HEK293T (cell line): Measurements from ENCODE around the gene IL10.
A peak's percentile ranks its signal among the peaks of the same experiment; 100 is the strongest.

Source experiments
- CTCF ChIA-PET: fragments of 350-600 bp; formaldehyde crosslinking; extraction: SDS; loops from one replicate; lab custom pipeline; 2021; ENCODE audit warnings: antibody characterized with exemption, inconsistent platforms; lab: Yijun Ruan, JAX
- POLR2A ChIA-PET: fragments of 350-600 bp; formaldehyde crosslinking; extraction: SDS; loops from one replicate; lab custom pipeline; 2020; ENCODE audit warnings: antibody characterized with exemption, inconsistent platforms; lab: Yijun Ruan, JAX
- DNase-seq: peaks from one replicate; pipeline ENCODE4 v3.0.0; 2012; ENCODE audit warnings: mixed read lengths; ENCODE audit errors: extremely low spot score
- ARNT ChIP-seq: fragments of 450-650 bp; IDR thresholded peaks from 2 replicates; pipeline ENCODE4 v1.6.1; 2017; ENCODE audit warnings: mild to moderate bottlenecking
- BHLHE40 ChIP-seq: fragments of 450-650 bp; IDR thresholded peaks from 2 replicates; pipeline ENCODE4 v1.6.1; 2016; ENCODE audit warnings: mild to moderate bottlenecking, moderate library complexity, borderline replicate concordance
- CTBP1 ChIP-seq: fragments of 450-650 bp; IDR thresholded peaks from 2 replicates; pipeline ENCODE4 v1.6.1; 2016; ENCODE audit warnings: borderline replicate concordance
- ELF4 ChIP-seq: fragments of 450-650 bp; IDR thresholded peaks from 2 replicates; pipeline ENCODE4 v1.6.1; 2017; ENCODE audit warnings: antibody characterized with exemption
- FOXA1 ChIP-seq: fragments of 450-650 bp; IDR thresholded peaks from 2 replicates; pipeline ENCODE4 v1.6.1; 2016; ENCODE audit warnings: mild to moderate bottlenecking
- FOXK2 ChIP-seq: fragments of 450-650 bp; IDR thresholded peaks from 2 replicates; pipeline ENCODE4 v1.6.1; 2016; ENCODE audit warnings: mild to moderate bottlenecking
- FOXM1 ChIP-seq: fragments of 450-650 bp; IDR thresholded peaks from 2 replicates; pipeline ENCODE4 v1.6.1; 2017; ENCODE audit warnings: mild to moderate bottlenecking, borderline replicate concordance
- HDGF ChIP-seq: fragments of 450-650 bp; IDR thresholded peaks from 2 replicates; pipeline ENCODE4 v1.6.1; 2017; ENCODE audit warnings: antibody characterized with exemption, borderline replicate concordance
- L3MBTL2 ChIP-seq: fragments of 450-650 bp; conservative IDR thresholded peaks from 2 replicates; pipeline ENCODE4 v1.6.1; 2016; ENCODE audit warnings: mild to moderate bottlenecking
- LEF1 ChIP-seq: fragments of 450-650 bp; IDR thresholded peaks from 2 replicates; pipeline ENCODE4 v1.6.1; 2017; ENCODE audit warnings: mild to moderate bottlenecking, borderline replicate concordance
- NFRKB ChIP-seq: fragments of 450-650 bp; IDR thresholded peaks from 2 replicates; pipeline ENCODE4 v1.6.1; 2016; ENCODE audit warnings: mild to moderate bottlenecking, moderate library complexity
- PKNOX1 ChIP-seq: fragments of 450-650 bp; IDR thresholded peaks from 2 replicates; pipeline ENCODE4 v1.6.1; 2016
- SP1 ChIP-seq: fragments of 450-650 bp; IDR thresholded peaks from 2 replicates; pipeline ENCODE4 v1.6.1; 2017
- SUZ12 ChIP-seq: fragments of 450-650 bp; IDR thresholded peaks from 2 replicates; pipeline ENCODE4 v1.6.1; 2016; ENCODE audit warnings: mild to moderate bottlenecking
- TARDBP ChIP-seq: fragments of 450-650 bp; IDR thresholded peaks from 2 replicates; pipeline ENCODE4 v1.6.1; 2016
- ZNF384 ChIP-seq: fragments of 450-650 bp; IDR thresholded peaks from 2 replicates; pipeline ENCODE4 v1.6.1; 2016

The IL10 gene

GRCh38 chr1:206797534-206798383 lies 25.5 kb upstream of the IL10 start:
- DNase-seq = peak; percentile 69
- ChIA-PET CTCF (interaction anchor here (0.6 to 1.5 kb wide), 5 partner anchors 8 to 112 kb away, joined by 3 to 5 read pairs (median 4); partner anchors contain the start of gene IL19), POLR2A (no interaction called here)
- no peak for TF ChIP-seq TARDBP
- TF ChIP-seq HDGF = no peak
- no peak for TF ChIP-seq ARNT
- no peak for TF ChIP-seq SP1
- TF ChIP-seq ELF4 = no peak
- no peak for TF ChIP-seq NFRKB

- TF ChIP-seq ARNT (no peak), L3MBTL2 (no peak), CTBP1 (no peak), HDGF (no peak), ZNF384 (no peak), FOXK2 (no peak), BHLHE40 (no peak), FOXA1 (no peak), FOXM1 (no peak), SUZ12 (no peak), TARDBP (no peak), PKNOX1 (no peak), NFRKB (no peak), SP1 (no peak), ELF4 (no peak), LEF1 (no peak)
- ChIA-PET CTCF (no interaction called here), POLR2A (no interaction called here)
- DNase-seq = no peak
Measured at GRCh38 chr1:206796981-206797402, 24.7 kb upstream of the IL10 start.

- CTCF ChIA-PET = no interaction called here
- no peak for TF ChIP-seq LEF1
- TF ChIP-seq TARDBP = no peak
- no peak for TF ChIP-seq NFRKB
- no peak for TF ChIP-seq PKNOX1
- no peak for TF ChIP-seq BHLHE40
- no peak for TF ChIP-seq FOXA1
- TF ChIP-seq FOXK2 = no peak
- no peak for DNase-seq
- POLR2A ChIA-PET = no interaction called here
Measured at GRCh38 chr1:206796116-206796515, 23.8 kb upstream of the IL10 start.

GRCh38 chr1:206794294-206794908 lies 22.1 kb upstream of the IL10 start:
- ChIA-PET CTCF (no interaction called here), POLR2A (no interaction called here)
- TF ChIP-seq FOXK2 (no peak), FOXM1 (no peak), HDGF (no peak), CTBP1 (no peak), PKNOX1 (no peak), FOXA1 (no peak), TARDBP (no peak), LEF1 (no peak)
- DNase-seq = no peak

- ChIA-PET POLR2A (no interaction called here), CTCF (no interaction called here)
- DNase-seq = no peak
- TF ChIP-seq NFRKB = no peak
- TF ChIP-seq LEF1 = no peak
- no peak for TF ChIP-seq SP1
- no peak for TF ChIP-seq ARNT
- TF ChIP-seq CTBP1 = no peak
- TF ChIP-seq FOXK2 = no peak
- no peak for TF ChIP-seq BHLHE40
- TF ChIP-seq SUZ12 = no peak
- TF ChIP-seq ELF4 = no peak
- TF ChIP-seq FOXM1 = no peak
- no peak for TF ChIP-seq TARDBP
- TF ChIP-seq ZNF384 = no peak
- TF ChIP-seq L3MBTL2 = no peak
Measured at GRCh38 chr1:206793620-206794019, 21.3 kb upstream of the IL10 start.

- TF ChIP-seq FOXM1 = no peak
- no peak for TF ChIP-seq TARDBP
- no peak for TF ChIP-seq ARNT
- TF ChIP-seq ELF4 = no peak
- TF ChIP-seq BHLHE40 = no peak
- TF ChIP-seq SUZ12 = no peak
- no peak for TF ChIP-seq NFRKB
- no peak for TF ChIP-seq HDGF
- TF ChIP-seq PKNOX1 = no peak
- TF ChIP-seq FOXA1 = no peak
- TF ChIP-seq L3MBTL2 = no peak
- no peak for DNase-seq
- CTCF ChIA-PET = no interaction called here
- POLR2A ChIA-PET = no interaction called here
Measured at GRCh38 chr1:206792939-206793607, 20.8 kb upstream of the IL10 start.
